ENCODE results near the gene PAPSS2. TPM values are rescaled to one million over a fixed set of nuclear protein-coding genes. Genes with fewer than 3 reads are reported as not detected.
A peak's percentile ranks its signal among the peaks of the same experiment; 100 is the strongest.

Gene PAPSS2
- total RNA-seq, 1 donor: 417 TPM

GRCh38 chr10:87651801-87652200, 7.9 kb upstream of the PAPSS2 start:
- TF ChIP-seq, protein P1, sequence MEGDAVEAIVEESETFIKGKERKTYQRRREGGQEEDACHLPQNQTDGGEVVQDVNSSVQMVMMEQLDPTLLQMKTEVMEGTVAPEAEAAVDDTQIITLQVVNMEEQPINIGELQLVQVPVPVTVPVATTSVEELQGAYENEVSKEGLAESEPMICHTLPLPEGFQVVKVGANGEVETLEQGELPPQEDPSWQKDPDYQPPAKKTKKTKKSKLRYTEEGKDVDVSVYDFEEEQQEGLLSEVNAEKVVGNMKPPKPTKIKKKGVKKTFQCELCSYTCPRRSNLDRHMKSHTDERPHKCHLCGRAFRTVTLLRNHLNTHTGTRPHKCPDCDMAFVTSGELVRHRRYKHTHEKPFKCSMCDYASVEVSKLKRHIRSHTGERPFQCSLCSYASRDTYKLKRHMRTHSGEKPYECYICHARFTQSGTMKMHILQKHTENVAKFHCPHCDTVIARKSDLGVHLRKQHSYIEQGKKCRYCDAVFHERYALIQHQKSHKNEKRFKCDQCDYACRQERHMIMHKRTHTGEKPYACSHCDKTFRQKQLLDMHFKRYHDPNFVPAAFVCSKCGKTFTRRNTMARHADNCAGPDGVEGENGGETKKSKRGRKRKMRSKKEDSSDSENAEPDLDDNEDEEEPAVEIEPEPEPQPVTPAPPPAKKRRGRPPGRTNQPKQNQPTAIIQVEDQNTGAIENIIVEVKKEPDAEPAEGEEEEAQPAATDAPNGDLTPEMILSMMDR (IDR thresholded peaks at IDR 0.05; ENCODE audit: insufficient read depth, low read depth, low read length): no peak
- H3K4me3 ChIP-seq (ENCODE audit: low read depth, low read length): no peak overlapping the region
- DNase-seq (ENCODE audit: low read depth): no peak

DNA sequence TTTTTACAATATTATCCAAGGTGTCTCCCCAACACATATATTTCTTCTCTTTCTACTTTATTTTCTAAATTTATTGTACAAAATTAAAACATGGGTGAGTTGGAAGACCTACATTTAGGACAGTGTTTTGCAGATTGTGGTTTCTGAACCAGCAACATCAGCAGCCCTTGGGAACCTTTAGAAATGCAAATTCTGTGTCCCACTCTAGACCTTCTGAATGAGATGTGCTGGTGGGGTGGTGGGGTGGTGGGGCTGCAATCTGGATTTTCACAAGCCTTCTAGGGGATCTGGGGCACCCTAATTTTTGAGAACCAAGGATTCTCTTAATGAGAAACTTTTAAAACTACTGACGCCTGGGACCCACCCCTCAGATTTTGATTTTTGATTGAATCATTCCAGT, 7.4 kb upstream of the PAPSS2 start:
- TF ChIP-seq, protein P1 (IDR thresholded peaks at IDR 0.05; ENCODE audit: insufficient read depth, low read depth, low read length): no peak

GRCh38 chr10:87654212-87654611, 5.5 kb upstream of the PAPSS2 start:
- no peak for DNase-seq (ENCODE audit: low read depth)
- TF ChIP-seq, protein P1 (IDR thresholded peaks at IDR 0.05; ENCODE audit: insufficient read depth, low read depth, low read length): no peak
- no peak overlapping the region for H3K4me3 ChIP-seq (ENCODE audit: low read depth, low read length)

More for the DNA sequence above, 7.4 kb upstream of the PAPSS2 start:
- H3K4me3 ChIP-seq (ENCODE audit: low read depth, low read length): no peak overlapping the region
- DNase-seq (ENCODE audit: low read depth): no peak

DNA sequence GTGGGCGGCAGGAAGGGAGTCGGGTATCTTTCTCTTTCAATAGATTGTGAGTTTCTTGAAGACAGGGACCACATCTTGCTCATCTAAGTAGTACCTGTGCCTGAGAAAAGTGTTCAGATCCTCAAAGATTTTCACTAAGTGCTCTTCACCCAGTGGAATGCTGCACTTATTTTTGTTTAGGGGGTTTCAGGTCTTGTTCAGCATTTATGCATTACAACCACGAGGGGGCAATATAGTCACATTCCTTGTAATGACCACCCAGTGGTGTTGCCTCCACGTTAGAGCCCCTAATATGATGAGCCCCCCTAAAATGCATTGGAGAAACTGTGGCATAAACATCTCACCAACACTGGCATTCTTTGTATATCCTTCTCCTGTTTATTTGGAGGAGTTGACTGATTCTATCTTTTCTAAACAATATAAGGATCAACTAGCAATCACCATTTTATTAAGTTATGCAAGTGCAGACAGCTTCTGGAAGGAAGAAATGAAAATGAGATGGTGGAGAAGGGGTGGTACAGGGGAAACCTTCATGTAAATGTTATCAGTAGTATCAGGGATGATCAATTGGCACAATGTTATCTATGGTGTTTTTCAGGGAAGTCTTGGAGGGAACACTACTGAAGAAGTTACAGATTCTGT, 3.1 kb upstream of the PAPSS2 start:
- H3K4me3 ChIP-seq (ENCODE audit: low read depth, low read length): no peak overlapping the region
- DNase-seq (ENCODE audit: low read depth): peak; percentile 57
- TF ChIP-seq, protein P1 (IDR thresholded peaks at IDR 0.05; ENCODE audit: insufficient read depth, low read depth, low read length): peak; percentile 76

GRCh38 chr10:87657371-87657770, 2.3 kb upstream of the PAPSS2 start:
- no peak overlapping the region for H3K4me3 ChIP-seq (ENCODE audit: low read depth, low read length)
- peak; percentile 92 for DNase-seq (ENCODE audit: low read depth)
- TF ChIP-seq, protein P1 (IDR thresholded peaks at IDR 0.05; ENCODE audit: insufficient read depth, low read depth, low read length): no peak

GRCh38 chr10:87658321-87658795, 1.3 kb upstream of the PAPSS2 start:
- DNase-seq (ENCODE audit: low read depth): no peak
- TF ChIP-seq, protein P1 (IDR thresholded peaks at IDR 0.05; ENCODE audit: insufficient read depth, low read depth, low read length): no peak
- no peak overlapping the region for H3K4me3 ChIP-seq (ENCODE audit: low read depth, low read length)
